Progenitor cell of endocrine pancreas (in vitro differentiated cells): ENCODE results near the gene ADGRG6. TPM values are rescaled to one million over a fixed set of nuclear protein-coding genes. Genes with fewer than 3 reads are reported as not detected.
A peak's percentile ranks its signal among the peaks of the same experiment; 100 is the strongest.

Experiments
- DNase-seq: peaks from one replicate; pipeline ENCODE4 v3.0.0; 2021; ENCODE audit warnings: low spot score; ENCODE audit not compliant: unreplicated experiment
- H3K27ac Mint-ChIP-seq: 2 replicates; pipeline ENCODE4 v1.8.0; 2021; ENCODE audit warnings: mild to moderate bottlenecking, moderate library complexity, mixed read lengths
- H3K27me3 Mint-ChIP-seq: 2 replicates; pipeline ENCODE4 v1.8.0; 2021; ENCODE audit warnings: mixed read lengths
- H3K36me3 Mint-ChIP-seq: 2 replicates; pipeline ENCODE4 v1.8.0; 2022; ENCODE audit warnings: mixed read lengths; ENCODE audit not compliant: insufficient read depth
- H3K4me1 Mint-ChIP-seq: 2 replicates; pipeline ENCODE4 v1.8.0; 2021; ENCODE audit warnings: low read depth, mixed read lengths
- H3K4me3 Mint-ChIP-seq: 2 replicates; pipeline ENCODE4 v1.8.0; 2021; ENCODE audit warnings: low read depth, mild to moderate bottlenecking, moderate library complexity, mixed read lengths
- H3K9me3 Mint-ChIP-seq: 2 replicates; pipeline ENCODE4 v1.8.0; 2021; ENCODE audit warnings: low read depth, mixed read lengths
- CTCF ChIP-seq: fragments of 200-600 bp; sonication (generic); IDR thresholded peaks from one replicate; pipeline ENCODE4 v1.5.0; 2021; ENCODE audit warnings: antibody characterized with exemption, mild to moderate bottlenecking; ENCODE audit not compliant: unreplicated experiment
- total RNA-seq: library from RNA; stranded (reverse); gene quantifications from 2 replicates; pipeline ENCODE4 v1.2.1, GENCODE V29; 2021

ADGRG6 gene
- total RNA-seq, 1 donor from 2014 or later, result 126 TPM

- H3K27me3 Mint-ChIP-seq, result no peaks in the 10 kb centered on the region
- H3K9me3 Mint-ChIP-seq, result no peaks in the 10 kb centered on the region
- DNase-seq, result no peak
- peaks cover 2% of the 10 kb centered on the region for H3K4me1 Mint-ChIP-seq
- no peak overlapping the region for H3K27ac Mint-ChIP-seq
- H3K36me3 Mint-ChIP-seq, result peaks cover 13% of the 10 kb centered on the region
- TF ChIP-seq CTCF, result no peak
- no peak overlapping the region for H3K4me3 Mint-ChIP-seq
Measured at GRCh38 chr6:142413111-142413510, 111.3 kb downstream of the ADGRG6 start.

- Mint-ChIP-seq H3K27me3 (no peaks in the 10 kb centered on the region), H3K9me3 (no peaks in the 10 kb centered on the region), H3K4me1 (no peaks in the 10 kb centered on the region), H3K27ac (no peak overlapping the region), H3K36me3 (peaks cover 18% of the 10 kb centered on the region), H3K4me3 (no peak overlapping the region)
- no peak for TF ChIP-seq CTCF
- DNase-seq, result no peak
Measured at GRCh38 chr6:142414462-142415250, 112.8 kb downstream of the ADGRG6 start.

GRCh38 chr6:142416179-142416578, 114.4 kb downstream of the ADGRG6 start:
- H3K4me3 Mint-ChIP-seq, result no peak overlapping the region
- H3K27ac Mint-ChIP-seq, result no peak overlapping the region
- DNase-seq, result no peak
- no peaks in the 10 kb centered on the region for H3K9me3 Mint-ChIP-seq
- H3K36me3 Mint-ChIP-seq, result peaks cover 28% of the 10 kb centered on the region
- no peak for TF ChIP-seq CTCF
- H3K27me3 Mint-ChIP-seq, result no peaks in the 10 kb centered on the region
- H3K4me1 Mint-ChIP-seq, result no peaks in the 10 kb centered on the region

- Mint-ChIP-seq H3K4me3 (no peak overlapping the region), H3K36me3 (peaks cover 31% of the 10 kb centered on the region), H3K4me1 (no peaks in the 10 kb centered on the region), H3K27me3 (no peaks in the 10 kb centered on the region), H3K9me3 (no peaks in the 10 kb centered on the region), H3K27ac (no peak overlapping the region)
- DNase-seq, result no peak
- no peak for TF ChIP-seq CTCF
Measured at GRCh38 chr6:142416686-142417085, 114.9 kb downstream of the ADGRG6 start.

GRCh38 chr6:142417331-142417750, 115.5 kb downstream of the ADGRG6 start:
- no peak overlapping the region for H3K4me3 Mint-ChIP-seq
- H3K4me1 Mint-ChIP-seq, result no peaks in the 10 kb centered on the region
- no peak for DNase-seq
- no peaks in the 10 kb centered on the region for H3K9me3 Mint-ChIP-seq
- H3K36me3 Mint-ChIP-seq, result peaks cover 33% of the 10 kb centered on the region
- no peak for TF ChIP-seq CTCF
- no peaks in the 10 kb centered on the region for H3K27me3 Mint-ChIP-seq
- peak overlapping the region; percentile 12 for H3K27ac Mint-ChIP-seq
